Thyroid gland (tissue), 4 donors: ENCODE results near the gene HELZ. TPM values are rescaled to one million over a fixed set of nuclear protein-coding genes. Genes with fewer than 3 reads are reported as not detected.

ENCODE experiments used
- DNase-seq, 2 donors: peaks; one replicate each; pipeline ENCODE4 v3.0.0-alpha.2; 2019
- H3K27ac ChIP-seq, 3 donors: fragments of 200-600 bp; sonication (generic); 1 replicate in 2 of 3; 2 replicates in 1 of 3; pipeline ENCODE4 v1.5.1; 2016 to 2019; ENCODE audit warnings: mild to moderate bottlenecking in 1 of 3, moderate library complexity in 1 of 3
- H3K27me3 ChIP-seq: fragments of 200-600 bp; sonication (generic); one replicate; pipeline ENCODE4 v1.5.1; 2019
- H3K36me3 ChIP-seq, 2 donors: fragments of 200-600 bp; sonication (generic); one replicate each; pipeline ENCODE4 v1.5.1; 2016 to 2019
- H3K4me1 ChIP-seq, 2 donors: fragments of 200-600 bp; sonication (generic); one replicate each; pipeline ENCODE4 v1.5.1; 2017 to 2019
- H3K4me3 ChIP-seq, 3 donors: fragments of 200-600 bp; sonication (generic); replicated peaks in 1 of 3; 1 replicate in 2 of 3; 2 replicates in 1 of 3; pipeline ENCODE4 v1.5.1; 2016; ENCODE audit warnings: mild to moderate bottlenecking in 1 of 3
- H3K9me3 ChIP-seq: fragments of 200-600 bp; sonication (generic); one replicate; pipeline ENCODE4 v1.5.1; 2017
- POLR2A ChIP-seq, 2 donors: fragments of 450-650 bp; IDR thresholded peaks; one replicate each; pipeline ENCODE4 v1.6.1; 2017; ENCODE audit warnings: antibody characterized with exemption in 2 of 2, mild to moderate bottlenecking in 2 of 2, moderate library complexity in 1 of 2
- WGBS, 2 donors: methylation state at CpG; one replicate each; pipeline ENCODE4 v1.1.5; 2017; 5-methylcytosine and 5-hydroxymethylcytosine counted together
- intact Hi-C: fragments of 100-400 bp; cut with DNase I; formaldehyde crosslinking; loops from one replicate; pipeline ENCODE4 v1.15.1; 2023
- total RNA-seq, 4 donors: library from RNA; depleted of rRNA; stranded (reverse); fragments of >200 nt; gene quantifications; one replicate each; pipeline ENCODE4 v1.2.3, GENCODE V29; 2016
- TF ChIP-seq, protein P1 (sequence below), 6 experiments: fragments of 200-600 bp in 3 of 6; fragments of 450-650 bp in 3 of 6; sonication (generic) in 3 of 6; IDR thresholded peaks; one replicate each; pipeline ENCODE4 v1.5.1; 2016 to 2019; ENCODE audit warnings: antibody characterized with exemption in 6 of 6, mild to moderate bottlenecking in 2 of 6, inconsistent platforms in 1 of 6, moderate library complexity in 1 of 6

The HELZ gene, protein sequence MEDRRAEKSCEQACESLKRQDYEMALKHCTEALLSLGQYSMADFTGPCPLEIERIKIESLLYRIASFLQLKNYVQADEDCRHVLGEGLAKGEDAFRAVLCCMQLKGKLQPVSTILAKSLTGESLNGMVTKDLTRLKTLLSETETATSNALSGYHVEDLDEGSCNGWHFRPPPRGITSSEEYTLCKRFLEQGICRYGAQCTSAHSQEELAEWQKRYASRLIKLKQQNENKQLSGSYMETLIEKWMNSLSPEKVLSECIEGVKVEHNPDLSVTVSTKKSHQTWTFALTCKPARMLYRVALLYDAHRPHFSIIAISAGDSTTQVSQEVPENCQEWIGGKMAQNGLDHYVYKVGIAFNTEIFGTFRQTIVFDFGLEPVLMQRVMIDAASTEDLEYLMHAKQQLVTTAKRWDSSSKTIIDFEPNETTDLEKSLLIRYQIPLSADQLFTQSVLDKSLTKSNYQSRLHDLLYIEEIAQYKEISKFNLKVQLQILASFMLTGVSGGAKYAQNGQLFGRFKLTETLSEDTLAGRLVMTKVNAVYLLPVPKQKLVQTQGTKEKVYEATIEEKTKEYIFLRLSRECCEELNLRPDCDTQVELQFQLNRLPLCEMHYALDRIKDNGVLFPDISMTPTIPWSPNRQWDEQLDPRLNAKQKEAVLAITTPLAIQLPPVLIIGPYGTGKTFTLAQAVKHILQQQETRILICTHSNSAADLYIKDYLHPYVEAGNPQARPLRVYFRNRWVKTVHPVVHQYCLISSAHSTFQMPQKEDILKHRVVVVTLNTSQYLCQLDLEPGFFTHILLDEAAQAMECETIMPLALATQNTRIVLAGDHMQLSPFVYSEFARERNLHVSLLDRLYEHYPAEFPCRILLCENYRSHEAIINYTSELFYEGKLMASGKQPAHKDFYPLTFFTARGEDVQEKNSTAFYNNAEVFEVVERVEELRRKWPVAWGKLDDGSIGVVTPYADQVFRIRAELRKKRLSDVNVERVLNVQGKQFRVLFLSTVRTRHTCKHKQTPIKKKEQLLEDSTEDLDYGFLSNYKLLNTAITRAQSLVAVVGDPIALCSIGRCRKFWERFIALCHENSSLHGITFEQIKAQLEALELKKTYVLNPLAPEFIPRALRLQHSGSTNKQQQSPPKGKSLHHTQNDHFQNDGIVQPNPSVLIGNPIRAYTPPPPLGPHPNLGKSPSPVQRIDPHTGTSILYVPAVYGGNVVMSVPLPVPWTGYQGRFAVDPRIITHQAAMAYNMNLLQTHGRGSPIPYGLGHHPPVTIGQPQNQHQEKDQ (N-terminal part only)
- 100 to 1,000 TPM in 1 of 4 donors, 10 to 100 TPM in 3; 63.4 to 134 (median 88.2) TPM for total RNA-seq

DNA sequence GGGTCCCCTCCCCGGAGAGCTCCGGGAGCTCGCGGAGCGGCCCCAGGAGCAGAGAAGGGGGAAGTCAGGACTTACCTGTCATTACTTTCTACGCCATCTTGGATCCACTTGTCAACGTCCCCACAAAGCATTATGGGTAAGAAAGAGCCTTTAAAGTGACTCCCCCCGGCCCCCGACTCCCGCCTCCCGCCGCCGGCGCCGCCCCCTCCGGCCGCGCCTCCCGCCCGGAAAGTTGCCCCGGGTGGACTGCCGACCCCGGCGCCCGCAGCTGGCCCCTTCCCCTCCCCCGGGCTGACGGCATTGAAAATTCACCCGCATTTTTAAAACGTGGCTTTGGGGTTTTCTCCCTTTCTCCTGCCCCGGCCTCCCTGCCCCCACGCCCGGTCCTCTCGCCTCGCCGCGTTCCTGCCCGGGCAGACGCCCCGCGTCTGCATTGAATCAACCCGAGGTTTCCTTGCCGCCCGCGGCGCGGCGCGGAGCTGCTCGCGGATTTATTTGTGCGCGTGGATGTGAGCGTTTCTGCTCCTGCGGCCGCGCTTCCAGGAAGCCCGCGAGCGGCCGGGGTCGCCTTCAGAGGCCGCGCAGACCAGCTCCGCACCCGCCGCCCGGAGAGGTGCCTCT, at the start of gene HELZ:
TSS of gene HELZ (minus strand) at position 124 of the 621 bp plus-strand sequence. CDS start 26,392 bp downstream, outside the sequence.
- DNase-seq, result peak; percentile 67 to 69
- intact Hi-C loops, result no loop called here
- 0 to 1% methylated on average over 11 to 14 of the region's 67 CpGs for WGBS, 2 donors

DNA sequence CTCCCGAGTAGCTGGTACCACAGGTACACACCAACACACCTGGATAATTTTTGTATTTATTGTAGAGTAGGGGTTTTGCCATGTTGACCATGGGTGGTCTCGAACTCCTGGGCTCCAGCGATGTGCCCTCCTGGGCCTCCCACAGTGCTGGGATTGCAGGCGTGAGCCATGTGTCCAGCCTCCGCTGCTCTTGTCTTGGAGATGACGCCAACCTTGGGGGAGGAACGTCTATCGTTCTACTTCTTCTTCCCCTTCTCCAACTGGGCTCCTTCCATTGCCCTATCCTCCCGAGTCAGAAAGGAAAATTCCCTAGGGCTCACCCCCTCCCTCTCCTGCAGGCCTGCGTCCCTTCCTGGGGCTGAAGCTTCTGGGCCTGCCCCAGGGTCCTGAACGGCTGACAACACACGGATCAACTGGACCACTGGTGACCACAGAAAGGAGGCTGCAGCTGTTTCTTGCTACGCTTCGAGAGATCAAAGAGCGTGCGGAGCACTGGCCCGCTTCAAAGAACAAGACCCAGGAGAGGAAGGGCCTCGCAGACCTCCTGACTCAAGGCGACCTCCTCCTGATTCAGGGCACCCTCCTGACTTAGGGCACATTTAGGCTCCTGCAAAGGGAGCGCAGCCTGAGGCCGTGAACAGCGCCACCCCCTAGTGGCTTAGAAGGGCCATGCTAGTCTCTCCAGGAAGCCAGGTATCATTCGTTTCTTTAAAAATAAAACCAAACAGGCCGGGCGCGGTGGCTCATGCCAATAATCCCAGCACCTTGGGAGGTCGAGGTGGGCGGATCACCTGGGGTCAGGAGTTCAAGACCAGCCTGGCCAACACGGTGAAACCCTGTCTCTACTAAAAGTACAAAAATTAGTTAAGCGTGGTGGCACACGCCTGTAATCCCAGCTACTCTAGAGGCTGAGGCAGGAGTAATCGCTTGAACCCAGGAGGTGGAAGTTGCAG, 48.5 kb upstream of the HELZ start:
- H3K27ac ChIP-seq, result no peak overlapping the region
- TF ChIP-seq POLR2A (IDR thresholded peaks at IDR 0.05), result no peak
- TF ChIP-seq, protein P1, sequence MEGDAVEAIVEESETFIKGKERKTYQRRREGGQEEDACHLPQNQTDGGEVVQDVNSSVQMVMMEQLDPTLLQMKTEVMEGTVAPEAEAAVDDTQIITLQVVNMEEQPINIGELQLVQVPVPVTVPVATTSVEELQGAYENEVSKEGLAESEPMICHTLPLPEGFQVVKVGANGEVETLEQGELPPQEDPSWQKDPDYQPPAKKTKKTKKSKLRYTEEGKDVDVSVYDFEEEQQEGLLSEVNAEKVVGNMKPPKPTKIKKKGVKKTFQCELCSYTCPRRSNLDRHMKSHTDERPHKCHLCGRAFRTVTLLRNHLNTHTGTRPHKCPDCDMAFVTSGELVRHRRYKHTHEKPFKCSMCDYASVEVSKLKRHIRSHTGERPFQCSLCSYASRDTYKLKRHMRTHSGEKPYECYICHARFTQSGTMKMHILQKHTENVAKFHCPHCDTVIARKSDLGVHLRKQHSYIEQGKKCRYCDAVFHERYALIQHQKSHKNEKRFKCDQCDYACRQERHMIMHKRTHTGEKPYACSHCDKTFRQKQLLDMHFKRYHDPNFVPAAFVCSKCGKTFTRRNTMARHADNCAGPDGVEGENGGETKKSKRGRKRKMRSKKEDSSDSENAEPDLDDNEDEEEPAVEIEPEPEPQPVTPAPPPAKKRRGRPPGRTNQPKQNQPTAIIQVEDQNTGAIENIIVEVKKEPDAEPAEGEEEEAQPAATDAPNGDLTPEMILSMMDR (IDR thresholded peaks at IDR 0.05), result peak; percentile 54 to 91 (median 66)
- H3K4me1 ChIP-seq, result peaks cover 0 to 22% of the 10 kb centered on the region in 2 donors
- H3K4me3 ChIP-seq, result no peak overlapping the region
- 50 to 54% methylated on average over 32 of the region's 32 CpGs for WGBS, 2 donors
- H3K9me3 ChIP-seq, result no peaks in the 10 kb centered on the region
- no peaks in the 10 kb centered on the region for H3K27me3 ChIP-seq
- no peaks in the 10 kb centered on the region for H3K36me3 ChIP-seq
- DNase-seq, result peak; percentile 58 to 68
- intact Hi-C loops, result no loop called here

More for the DNA sequence above, at the start of gene HELZ:
- Histone ChIP-seq H3K27me3 (no peaks in the 10 kb centered on the region), H3K27ac (peak within 1 kb of the TSS; percentile 80 to 91 (median 89)), H3K4me1 (peaks cover 6 to 34% of the 10 kb centered on the region in 2 donors), H3K9me3 (no peaks in the 10 kb centered on the region), H3K36me3 (peaks cover 0 to 3% of the 10 kb centered on the region in 2 donors), H3K4me3 (peak within 1 kb of the TSS; percentile 93 to 97 (median 96))
- peak in 1 of 2 donors; percentile 54 for TF ChIP-seq POLR2A (IDR thresholded peaks at IDR 0.05)
- TF ChIP-seq, protein P1 (IDR thresholded peaks at IDR 0.05), result no peak

DNA sequence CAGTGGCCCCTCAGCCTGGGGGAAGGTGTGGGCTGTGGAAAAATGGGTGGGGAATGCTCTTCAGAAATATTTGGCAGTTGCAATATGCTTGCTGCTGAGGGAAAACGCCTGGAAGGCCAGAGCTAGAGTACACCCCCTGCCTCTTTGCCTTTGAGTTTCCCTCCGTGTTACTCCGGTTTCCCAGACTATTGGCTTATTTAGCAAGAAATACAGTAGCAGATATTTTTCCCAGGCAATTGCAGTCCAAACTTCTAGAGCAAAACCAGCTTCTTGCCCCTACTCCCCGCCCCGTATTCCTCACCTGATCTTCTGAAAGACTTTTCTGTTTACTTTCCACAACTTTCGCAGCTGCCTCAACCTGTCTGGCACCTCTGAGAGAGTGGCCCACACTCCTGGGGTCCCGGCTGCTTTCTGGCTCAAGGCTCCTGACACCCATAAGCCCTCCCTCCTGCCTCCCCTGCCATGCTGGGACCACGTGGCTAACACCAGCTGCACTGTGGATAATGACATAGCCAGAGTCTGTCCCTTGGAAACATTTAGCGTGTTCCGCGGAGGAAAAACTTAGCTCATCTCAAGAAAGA, 45.8 kb upstream of the HELZ start:
- Histone ChIP-seq H3K27me3 (no peaks in the 10 kb centered on the region), H3K4me1 (peaks cover 0 to 22% of the 10 kb centered on the region in 2 donors), H3K36me3 (no peaks in the 10 kb centered on the region), H3K27ac (no peak overlapping the region), H3K4me3 (no peak overlapping the region), H3K9me3 (no peaks in the 10 kb centered on the region)
- DNase-seq, result no peak
- 64% methylated on average over 11 of the region's 11 CpGs for WGBS, 2 donors
- intact Hi-C loops, result no loop called here
- no peak for TF ChIP-seq POLR2A (IDR thresholded peaks at IDR 0.05)
- TF ChIP-seq, protein P1 (IDR thresholded peaks at IDR 0.05), result no peak
